ENCODE data around the gene OSBPL5. TPM values are rescaled to one million over a fixed set of nuclear protein-coding genes. Genes with fewer than 3 reads are reported as not detected.

The OSBPL5 gene
- total RNA-seq, 1 experiment from 2014 or later = 16.1 TPM

- peaks cover 6 to 9% of the 10 kb centered on the region in 2 experiments for H3K4me1 Mint-ChIP-seq
- Histone ChIP-seq H3K9me3 (ENCODE audit: control insufficient read depth, low read depth, low read length) (no peaks in the 10 kb centered on the region), H3K9ac (ENCODE audit: extremely low read depth, insufficient read length, low read length) (no peak overlapping the region), H3K27ac (ENCODE audit: insufficient read length, low read depth, low read length) (no peak overlapping the region), H2BK20ac (ENCODE audit: low read depth, low read length, poor library complexity, severe bottlenecking) (no peak overlapping the region), H4K8ac (replicated peaks; ENCODE audit: insufficient read length, low read depth, low read length) (no peak overlapping the region), H4K20me1 (ENCODE audit: control insufficient read depth, insufficient read depth, insufficient read length) (peaks cover 2% of the 10 kb centered on the region), H2BK120ac (ENCODE audit: low read depth, low read length, poor library complexity, severe bottlenecking) (no peak overlapping the region), H3K23ac (ENCODE audit: insufficient read length, low read depth, low read length) (no peak overlapping the region), H3K18ac (ENCODE audit: insufficient read length, low read depth, low read length) (no peak overlapping the region), H3K4ac (ENCODE audit: low read depth, low read length) (no peak overlapping the region), H3K4me1 (ENCODE audit: insufficient read depth, low read length) (no peaks in the 10 kb centered on the region), H2AFZ (ENCODE audit: low read length) (no peak overlapping the region), H2BK5ac (ENCODE audit: insufficient read length, low read length) (no peak overlapping the region), H4K91ac (ENCODE audit: insufficient read length, low read depth, low read length) (no peak overlapping the region), H3K27me3 (ENCODE audit: insufficient read depth, low read length) (no peaks in the 10 kb centered on the region), H3K4me2 (ENCODE audit: insufficient read depth, insufficient read length, low read length) (no peak overlapping the region), H3K23me2 (ENCODE audit: insufficient read length, low read depth, low read length, poor library complexity, severe bottlenecking) (no peaks in the 10 kb centered on the region), H3T11ph (ENCODE audit: low read length) (no peak overlapping the region), H2BK12ac (ENCODE audit: insufficient read length, low read depth, low read length) (no peak overlapping the region), H3K14ac (ENCODE audit: insufficient read depth, low read length) (no peak overlapping the region), H3K79me1 (ENCODE audit: insufficient read depth, low read depth, low read length, poor library complexity, severe bottlenecking) (no peaks in the 10 kb centered on the region), H4K5ac (ENCODE audit: insufficient read length, low read depth, low read length) (no peak overlapping the region), H2AK5ac (ENCODE audit: insufficient read length, low read length) (no peak overlapping the region), H3K56ac (ENCODE audit: insufficient read length, low read depth, low read length) (no peak overlapping the region), H3K79me2 (ENCODE audit: insufficient read depth, low read length) (no peaks in the 10 kb centered on the region), H2BK15ac (ENCODE audit: low read depth, low read length) (no peak overlapping the region)
- H3K9me3 Mint-ChIP-seq = no peaks in the 10 kb centered on the region
- no peak for TF ChIP-seq CTCF (conservative IDR thresholded peaks at IDR 0.05)
- H3K4me3 Mint-ChIP-seq = no peak overlapping the region
- no CpG with 5 or more reads among the region's 19 CpGs for WGBS (ENCODE audit: extremely low coverage, insufficient read length, low lambda C conversion rate)
- peaks cover 0 to 7% (median 6%) of the 10 kb centered on the region in 3 experiments; a peak in 4 of 7 replicates for H3K36me3 Mint-ChIP-seq (ENCODE audit: insufficient read depth in 1 of 3, low read depth in 3 of 3)
- no peak for DNase-seq
- H3K27ac Mint-ChIP-seq = no peak overlapping the region; a peak in 2 of 7 replicates
- no peaks in the 10 kb centered on the region; the same call in 1 of the 2 replicates for H3K27me3 Mint-ChIP-seq (ENCODE audit: low read depth)
These were observed 36.5 kb downstream of the OSBPL5 start for GRCh38 chr11:3128356-3129180.
